Naive B cell (primary cell): ENCODE results near the gene MOV10. TPM values are rescaled to one million over a fixed set of nuclear protein-coding genes. Genes with fewer than 3 reads are reported as not detected.

Experiments
- ATAC-seq, 2 donors: fragments of 150-1000 bp; cut with Tn5 transposase; 2 replicates each; pipeline ENCODE4 v1.10.0; 2021; ENCODE audit warnings: low read depth in 2 of 2, mild to moderate bottlenecking in 2 of 2, moderate library complexity in 2 of 2
- DNase-seq: peaks from one replicate; pipeline ENCODE4 v3.0.0; 2022
- H3K27ac Mint-ChIP-seq, 6 donors: one replicate each; pipeline ENCODE4 v1.8.0; 2020 to 2022; ENCODE audit warnings: mild to moderate bottlenecking in 6 of 6, mixed read lengths in 6 of 6, moderate library complexity in 5 of 6, inconsistent platforms in 2 of 6
- H3K27me3 Mint-ChIP-seq, 3 donors: one replicate each; pipeline ENCODE4 v1.8.0; 2021 to 2022; ENCODE audit warnings: mixed read lengths in 3 of 3, mild to moderate bottlenecking in 1 of 3
- H3K36me3 Mint-ChIP-seq, 2 donors: one replicate each; pipeline ENCODE4 v1.8.0; 2020 to 2022; ENCODE audit warnings: mixed read lengths in 2 of 2, inconsistent platforms in 1 of 2, mild to moderate bottlenecking in 1 of 2
- H3K4me1 Mint-ChIP-seq, 3 donors: one replicate each; pipeline ENCODE4 v1.8.0; 2020 to 2022; ENCODE audit warnings: mixed read lengths in 3 of 3, inconsistent platforms in 1 of 3, mild to moderate bottlenecking in 1 of 3, moderate library complexity in 1 of 3
- H3K4me3 Mint-ChIP-seq, 8 donors: one replicate each; pipeline ENCODE4 v1.8.0; 2020 to 2022; ENCODE audit warnings: mild to moderate bottlenecking in 8 of 8, mixed read lengths in 8 of 8, moderate library complexity in 8 of 8, inconsistent platforms in 2 of 8
- H3K9me3 Mint-ChIP-seq, 7 donors: one replicate each; pipeline ENCODE4 v1.8.0; 2020 to 2022; ENCODE audit warnings: mixed read lengths in 7 of 7, mild to moderate bottlenecking in 5 of 7, inconsistent platforms in 2 of 7, moderate library complexity in 1 of 7
- polyA plus RNA-seq, 6 donors: library from polyadenylated mRNA; unstranded; fragments of 300-500 nt; fragmentation: Illumina TruSeq; gene quantifications; one replicate each; pipeline ENCODE4 v1.2.3, GENCODE V29; 2021; ENCODE audit warnings: low read depth in 6 of 6

Gene MOV10
- polyA plus RNA-seq, 6 donors from 2014 or later: 3.4 to 10.5 (median 9.8) TPM

- H3K9me3 Mint-ChIP-seq: no peaks in the 10 kb centered on the region
These were observed 30.0 kb downstream of the MOV10 start for GRCh38 chr1:112704391-112704933.

GRCh38 chr1:112704934-112705627 is 30.6 kb downstream of the MOV10 start:
- H3K4me1 Mint-ChIP-seq: peaks cover 55 to 70% (median 68%) of the 10 kb centered on the region in 3 donors

More at GRCh38 chr1:112704391-112704933, 30.0 kb downstream of the MOV10 start:
- Mint-ChIP-seq H3K4me1 (peaks cover 61 to 76% (median 74%) of the 10 kb centered on the region in 3 donors), H3K27me3 (no peaks in the 10 kb centered on the region), H3K27ac (peak overlapping the region in 4 of 6 donors; percentile 62 to 91 (median 76)), H3K36me3 (no peaks in the 10 kb centered on the region), H3K4me3 (peak overlapping the region in 7 of 8 donors; percentile 24 to 92 (median 84))
- ATAC-seq: no peak
- no peak for DNase-seq

GRCh38 chr1:112706505-112707220 is 32.2 kb downstream of the MOV10 start, which contains the start of gene RHOC:
TSS of gene RHOC (minus strand) at chr1:112707127. CDS start at chr1:112703799, 3,328 bp downstream.
- no peaks in the 10 kb centered on the region for H3K36me3 Mint-ChIP-seq
- peaks cover 39 to 54% (median 52%) of the 10 kb centered on the region in 3 donors for H3K4me1 Mint-ChIP-seq
- H3K27ac Mint-ChIP-seq: peak within 1 kb of the TSS; percentile 37 to 92 (median 80)
- DNase-seq: peak; percentile 50
- peak within 1 kb of the TSS; percentile 83 to 94 (median 90) for H3K4me3 Mint-ChIP-seq
- H3K9me3 Mint-ChIP-seq: no peaks in the 10 kb centered on the region
- no peaks in the 10 kb centered on the region for H3K27me3 Mint-ChIP-seq
- peak; percentile 54 to 69 for ATAC-seq

More at GRCh38 chr1:112704934-112705627, 30.6 kb downstream of the MOV10 start:
- Mint-ChIP-seq H3K27me3 (no peaks in the 10 kb centered on the region), H3K36me3 (no peaks in the 10 kb centered on the region), H3K4me3 (peak overlapping the region; percentile 65 to 92 (median 84)), H3K27ac (peak overlapping the region in 5 of 6 donors; percentile 63 to 91 (median 77)), H3K9me3 (no peaks in the 10 kb centered on the region)
- DNase-seq (no peak), ATAC-seq (peak; percentile 33 to 45)

DNA sequence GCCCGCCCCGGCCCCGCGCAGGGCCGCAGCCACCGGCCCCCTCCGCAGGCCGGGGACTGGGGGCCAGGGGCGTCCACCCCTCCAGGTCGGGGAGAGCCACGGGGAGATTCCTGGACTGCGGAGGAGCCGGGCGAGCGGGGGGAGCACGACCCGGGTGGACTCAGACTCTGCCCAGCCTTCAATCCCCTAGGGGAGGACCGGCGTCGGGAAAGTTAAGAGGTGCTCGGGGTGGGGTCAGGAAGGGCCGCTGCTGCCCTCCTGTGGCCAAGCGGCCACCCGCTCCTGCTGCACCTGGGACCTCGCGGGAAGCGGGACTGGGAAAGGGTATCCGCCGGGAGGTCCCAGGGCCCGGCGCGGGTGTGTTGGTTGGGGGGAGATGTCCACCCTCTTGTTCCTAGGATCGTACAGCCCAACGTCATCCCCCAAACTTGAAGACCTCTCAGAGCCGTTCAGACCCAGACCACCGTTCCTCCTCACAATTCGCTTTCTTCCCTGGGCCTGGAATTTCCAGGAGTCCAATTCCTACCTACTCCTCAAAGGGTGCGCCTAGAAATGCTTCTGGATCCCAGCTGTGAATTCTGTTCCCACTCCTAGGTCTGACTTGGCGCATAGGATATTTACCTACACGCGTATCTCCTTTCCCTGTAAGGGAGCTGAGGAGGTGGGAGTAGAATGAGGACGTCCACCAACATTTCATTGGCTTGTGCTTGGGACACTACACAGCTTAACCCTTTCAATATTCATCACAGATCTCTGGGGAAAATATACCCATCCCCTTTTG is 33.0 kb downstream of the MOV10 start:
- no peaks in the 10 kb centered on the region for H3K27me3 Mint-ChIP-seq
- peak overlapping the region; percentile 83 to 94 (median 89) for H3K4me3 Mint-ChIP-seq
- ATAC-seq (peak; percentile 70 to 71), DNase-seq (peak; percentile 55)
- H3K9me3 Mint-ChIP-seq: no peaks in the 10 kb centered on the region
- H3K4me1 Mint-ChIP-seq: peaks cover 36 to 46% (median 45%) of the 10 kb centered on the region in 3 donors
- no peaks in the 10 kb centered on the region for H3K36me3 Mint-ChIP-seq
- peak overlapping the region in 3 of 6 donors; percentile 37 to 82 (median 80) for H3K27ac Mint-ChIP-seq

DNA sequence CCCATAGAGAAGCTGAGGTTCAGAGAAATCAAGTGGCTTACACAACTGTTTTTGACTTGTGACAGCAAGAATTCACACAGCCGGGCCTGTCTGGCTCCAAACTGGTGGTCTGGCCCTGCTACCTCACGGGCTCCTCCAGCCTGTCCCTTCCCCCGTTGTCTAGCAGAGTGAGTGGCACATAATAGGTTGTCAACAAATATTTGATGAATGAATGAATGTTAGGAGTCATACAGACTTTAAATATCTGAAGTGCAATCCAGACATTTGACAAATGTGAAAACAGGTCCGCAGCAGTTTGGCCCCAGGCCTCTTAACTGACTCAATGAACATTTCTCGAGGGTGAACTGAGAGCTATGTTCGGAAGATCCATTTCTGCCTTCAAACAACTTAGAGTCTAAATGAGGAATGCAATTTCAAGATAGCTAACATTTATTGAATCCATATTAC is 33.6 kb downstream of the MOV10 start:
- Mint-ChIP-seq H3K27me3 (no peaks in the 10 kb centered on the region), H3K4me1 (peaks cover 31 to 40% (median 39%) of the 10 kb centered on the region in 3 donors), H3K27ac (peak overlapping the region in 3 of 6 donors; percentile 37 to 82 (median 49)), H3K36me3 (no peaks in the 10 kb centered on the region), H3K9me3 (no peaks in the 10 kb centered on the region), H3K4me3 (peak overlapping the region; percentile 47 to 94 (median 88))
- no peak for DNase-seq
- ATAC-seq: no peak

DNA sequence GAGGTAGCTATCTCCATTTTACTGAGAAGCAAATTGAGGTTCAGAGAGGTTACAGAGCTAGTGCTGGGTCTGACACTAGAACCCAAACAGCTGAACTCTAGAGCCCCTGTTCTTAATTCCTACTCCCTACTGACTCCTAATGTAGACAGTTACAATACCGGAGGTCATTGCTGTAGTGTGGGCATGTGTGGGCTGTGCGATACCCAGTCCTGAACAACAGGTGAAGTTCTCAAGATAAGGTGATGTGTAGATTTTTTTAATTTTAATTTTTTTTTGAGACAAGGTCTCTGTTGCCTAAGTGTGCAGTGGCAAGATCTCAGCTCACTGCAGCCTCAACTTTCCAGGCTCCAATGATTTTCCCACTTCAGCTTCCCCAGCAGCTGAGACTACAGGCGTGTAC is 34.0 kb downstream of the MOV10 start:
- H3K4me1 Mint-ChIP-seq: peaks cover 33 to 40% (median 38%) of the 10 kb centered on the region in 3 donors
- ATAC-seq (no peak), DNase-seq (no peak)
- peak overlapping the region in 3 of 6 donors; percentile 37 to 75 (median 54) for H3K27ac Mint-ChIP-seq
- H3K27me3 Mint-ChIP-seq: no peaks in the 10 kb centered on the region
- peak overlapping the region in 3 of 8 donors; percentile 20 to 91 (median 87) for H3K4me3 Mint-ChIP-seq
- no peaks in the 10 kb centered on the region for H3K36me3 Mint-ChIP-seq
- H3K9me3 Mint-ChIP-seq: no peaks in the 10 kb centered on the region

GRCh38 chr1:112710159-112710558 is 35.7 kb downstream of the MOV10 start:
- no peaks in the 10 kb centered on the region for H3K36me3 Mint-ChIP-seq
- no peaks in the 10 kb centered on the region for H3K27me3 Mint-ChIP-seq
- no peak for ATAC-seq
- H3K4me3 Mint-ChIP-seq: peak overlapping the region in 1 of 8 donors; percentile 23
- no peaks in the 10 kb centered on the region for H3K9me3 Mint-ChIP-seq
- peaks cover 32 to 42% (median 37%) of the 10 kb centered on the region in 3 donors for H3K4me1 Mint-ChIP-seq
- H3K27ac Mint-ChIP-seq: no peak overlapping the region
- DNase-seq: no peak

DNA sequence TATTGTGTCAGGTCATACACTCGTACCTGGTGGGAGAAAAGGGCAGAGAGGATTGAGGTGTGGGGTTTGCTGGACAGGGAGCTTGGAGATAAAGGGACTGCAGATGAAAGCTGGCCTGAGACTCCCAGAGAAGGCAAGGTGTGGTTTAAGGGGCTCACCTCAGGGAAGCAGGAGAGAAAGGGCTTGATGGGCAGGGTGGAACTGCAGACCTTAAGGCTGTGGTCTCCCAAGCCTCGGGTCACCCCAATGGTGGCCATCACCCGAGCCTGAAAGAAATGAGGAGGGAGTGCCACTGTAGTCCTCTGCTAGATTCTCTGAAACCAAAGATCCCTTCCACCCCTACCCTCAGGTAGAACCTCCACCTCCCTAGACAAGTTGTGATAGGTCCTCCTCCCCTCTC is 36.1 kb downstream of the MOV10 start:
- DNase-seq (no peak), ATAC-seq (no peak)
- Mint-ChIP-seq H3K4me1 (peaks cover 30 to 41% (median 36%) of the 10 kb centered on the region in 3 donors), H3K27ac (peak overlapping the region in 2 of 6 donors; percentile 42 to 82), H3K9me3 (no peaks in the 10 kb centered on the region), H3K4me3 (peak overlapping the region in 1 of 8 donors; percentile 23), H3K36me3 (no peaks in the 10 kb centered on the region), H3K27me3 (no peaks in the 10 kb centered on the region)

DNA sequence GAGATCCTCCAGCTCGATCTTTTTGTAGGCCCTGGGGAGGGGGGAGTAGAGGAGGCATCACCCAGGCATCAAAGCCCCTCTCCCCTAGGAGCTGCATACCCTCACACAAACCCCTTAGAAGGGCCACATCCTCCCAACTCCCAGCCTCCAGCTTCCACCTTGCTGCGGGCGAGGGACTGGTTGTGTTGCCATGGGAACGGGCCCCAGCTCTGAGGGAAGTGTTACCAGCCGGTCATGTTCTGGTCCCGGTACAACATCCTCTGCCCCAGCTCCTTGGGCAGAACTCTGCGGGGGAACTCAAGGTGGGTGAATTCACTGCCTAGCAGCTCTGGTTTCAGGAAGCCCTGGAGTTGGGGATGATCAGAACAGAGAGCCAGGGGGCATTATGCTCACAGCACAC is 36.6 kb downstream of the MOV10 start:
- ATAC-seq: no peak
- peaks cover 30 to 41% (median 35%) of the 10 kb centered on the region in 3 donors for H3K4me1 Mint-ChIP-seq
- H3K4me3 Mint-ChIP-seq: peak overlapping the region in 1 of 8 donors; percentile 23
- H3K36me3 Mint-ChIP-seq: no peaks in the 10 kb centered on the region
- no peaks in the 10 kb centered on the region for H3K9me3 Mint-ChIP-seq
- no peaks in the 10 kb centered on the region for H3K27me3 Mint-ChIP-seq
- H3K27ac Mint-ChIP-seq: peak overlapping the region in 2 of 6 donors; percentile 42 to 82
- DNase-seq: no peak

DNA sequence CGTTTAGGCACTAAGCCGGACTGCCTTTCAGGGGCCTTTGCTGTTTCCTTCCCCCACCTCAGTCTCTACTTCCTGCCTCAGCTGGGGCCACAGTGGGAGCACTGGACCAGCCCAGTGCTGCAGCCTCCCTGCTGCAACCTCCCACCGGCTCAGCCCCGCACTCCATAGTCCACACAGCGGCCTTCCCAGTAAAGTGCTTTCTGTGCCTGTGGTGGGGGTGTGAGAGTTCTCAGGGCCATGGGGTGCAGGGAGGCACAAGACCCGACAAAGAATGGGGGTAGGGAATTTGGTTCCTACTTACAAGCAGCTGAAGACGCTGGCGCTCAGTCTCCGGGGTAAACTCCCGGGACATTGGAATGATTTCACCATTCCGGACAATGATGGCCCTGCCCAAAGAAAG is 37.2 kb downstream of the MOV10 start:
- H3K36me3 Mint-ChIP-seq: no peaks in the 10 kb centered on the region
- no peak overlapping the region for H3K4me3 Mint-ChIP-seq
- no peaks in the 10 kb centered on the region for H3K27me3 Mint-ChIP-seq
- no peak for DNase-seq
- peak overlapping the region in 1 of 6 donors; percentile 64 for H3K27ac Mint-ChIP-seq
- peaks cover 31 to 41% (median 35%) of the 10 kb centered on the region in 3 donors for H3K4me1 Mint-ChIP-seq
- ATAC-seq: no peak
- no peaks in the 10 kb centered on the region for H3K9me3 Mint-ChIP-seq

GRCh38 chr1:112712191-112712590 is 37.7 kb downstream of the MOV10 start:
- peak overlapping the region in 1 of 8 donors; percentile 70 for H3K4me3 Mint-ChIP-seq
- peaks cover 33 to 41% (median 36%) of the 10 kb centered on the region in 3 donors for H3K4me1 Mint-ChIP-seq
- H3K36me3 Mint-ChIP-seq: no peaks in the 10 kb centered on the region
- DNase-seq (no peak), ATAC-seq (no peak)
- no peaks in the 10 kb centered on the region for H3K27me3 Mint-ChIP-seq
- H3K9me3 Mint-ChIP-seq: no peaks in the 10 kb centered on the region
- no peak overlapping the region for H3K27ac Mint-ChIP-seq

DNA sequence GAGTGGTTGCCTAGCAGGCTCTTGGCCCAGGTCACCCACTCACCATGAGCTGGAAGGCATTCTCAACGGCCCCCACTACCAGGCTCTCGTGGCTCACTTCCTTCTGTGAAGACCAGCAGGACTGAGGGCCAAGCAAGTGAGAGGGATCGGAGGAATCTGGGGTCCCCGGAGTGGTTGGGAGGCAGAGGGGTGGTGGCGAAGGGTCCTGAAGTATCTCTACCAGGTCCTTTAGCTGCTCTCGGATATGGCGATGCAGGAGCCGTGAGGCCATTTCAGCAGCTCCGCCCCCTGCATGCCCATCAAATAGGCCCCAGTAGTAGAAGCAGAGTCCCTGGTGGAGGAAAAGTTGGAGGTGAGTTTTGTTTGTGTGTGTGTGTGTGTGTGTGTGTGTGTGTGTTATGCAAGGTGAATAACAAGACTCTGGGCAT is 38.3 kb downstream of the MOV10 start:
- Mint-ChIP-seq H3K9me3 (no peaks in the 10 kb centered on the region), H3K36me3 (no peaks in the 10 kb centered on the region), H3K27me3 (no peaks in the 10 kb centered on the region), H3K27ac (peak overlapping the region in 1 of 6 donors; percentile 55), H3K4me3 (peak overlapping the region in 4 of 8 donors; percentile 50 to 75 (median 65)), H3K4me1 (peaks cover 34 to 36% (median 35%) of the 10 kb centered on the region in 3 donors)
- DNase-seq (no peak), ATAC-seq (no peak)
